ENCODE data around the gene METTL25. TPM values are rescaled to one million over a fixed set of nuclear protein-coding genes. Genes with fewer than 3 reads are reported as not detected.

METTL25 gene
- total and polyA plus RNA-seq, 7 donors, result 2.2 to 14.4 (median 7.0) TPM

- intact Hi-C loops (cut with DNase I), result no loop called here
- 38 to 61% (median 51%) methylated on average over 2 of the region's 2 CpGs for WGBS, 3 donors
These were observed 25.7 kb downstream of the METTL25 start for GRCh38 chr12:82383930-82384552.

DNA sequence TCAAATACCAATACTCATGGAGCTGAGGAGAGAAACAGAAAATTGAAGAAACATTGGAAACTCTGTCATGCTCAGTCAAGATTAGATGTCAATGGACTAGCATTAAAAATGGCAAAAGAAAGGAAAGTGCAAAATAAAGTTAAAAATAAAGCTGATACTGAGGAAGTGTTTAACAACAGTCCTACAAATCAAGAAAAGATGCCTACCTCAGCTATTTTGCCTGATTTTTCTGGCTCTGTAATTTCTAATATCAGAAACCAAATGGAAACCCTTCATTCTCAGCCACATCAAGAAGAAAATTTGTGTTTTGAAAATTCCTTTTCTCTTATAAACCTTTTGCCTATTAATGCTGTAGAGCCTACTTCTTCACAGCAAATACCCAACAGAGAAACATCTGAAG lies 40.5 kb downstream of the METTL25 start:
- Histone ChIP-seq H3K27me3 (ENCODE audit: insufficient read depth in 3 of 3, low read length in 2 of 3) (no peaks in the 10 kb centered on the region), H3K36me3 (ENCODE audit: insufficient read depth in 1 of 2, low read depth in 1 of 2) (peaks cover 0 to 27% of the 10 kb centered on the region in 2 donors), H3K27ac (no peak overlapping the region), H3K4me3 (no peak overlapping the region), H3K4me1 (peaks cover 8% of the 10 kb centered on the region), H3K9me3 (peaks cover 5% of the 10 kb centered on the region)
- intact Hi-C loops (cut with DNase I), result no loop called here
- ATAC-seq, result no peak
- no peak for DNase-seq
- TF ChIP-seq CTCF (IDR thresholded peaks at IDR 0.05), result no peak

More at GRCh38 chr12:82383930-82384552, 25.7 kb downstream of the METTL25 start:
- no peak overlapping the region for H3K4me3 ChIP-seq
- no peaks in the 10 kb centered on the region for H3K27me3 ChIP-seq (ENCODE audit: insufficient read depth in 3 of 3, low read length in 2 of 3)
- DNase-seq, result no peak
- no peak for ATAC-seq
- peaks cover 4 to 24% of the 10 kb centered on the region in 2 donors for H3K36me3 ChIP-seq (ENCODE audit: insufficient read depth in 1 of 2, low read depth in 1 of 2)
- peak; percentile 39 for TF ChIP-seq CTCF (IDR thresholded peaks at IDR 0.05)
- peaks cover 3% of the 10 kb centered on the region for H3K4me1 ChIP-seq
- H3K27ac ChIP-seq, result no peak overlapping the region
- H3K9me3 ChIP-seq, result no peaks in the 10 kb centered on the region

- intact Hi-C loops (cut with DNase I), result no loop called here
- 57 to 64% (median 61%) methylated on average over 2 of the region's 2 CpGs for WGBS, 3 donors
These were observed 42.5 kb downstream of the METTL25 start for GRCh38 chr12:82400819-82401218.

DNA sequence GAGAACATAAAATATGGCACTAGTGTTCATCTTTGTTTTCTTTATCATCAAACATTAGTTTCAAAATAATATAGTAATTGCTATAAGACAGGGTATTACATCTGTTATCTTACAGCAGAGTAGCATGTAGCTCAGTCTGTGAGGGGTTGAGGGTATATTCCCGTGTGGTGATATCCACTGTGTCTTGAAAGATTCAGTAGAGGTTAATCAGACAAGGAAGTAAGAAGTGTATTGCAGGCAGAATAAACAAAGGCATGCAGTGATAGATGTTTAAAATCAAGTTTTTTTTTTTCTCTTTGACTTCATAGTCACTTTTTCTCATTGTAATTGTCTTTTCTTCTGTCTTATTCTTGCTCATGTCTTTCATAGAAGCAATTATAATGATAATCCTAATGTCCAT lies 48.3 kb downstream of the METTL25 start:
- no peak for DNase-seq
- H3K27ac ChIP-seq, result no peak overlapping the region

More at GRCh38 chr12:82400819-82401218, 42.5 kb downstream of the METTL25 start:
- DNase-seq (no peak), ATAC-seq (no peak)
- Histone ChIP-seq H3K27ac (no peak overlapping the region), H3K4me3 (no peak overlapping the region), H3K27me3 (ENCODE audit: insufficient read depth in 3 of 3, low read length in 2 of 3) (no peaks in the 10 kb centered on the region), H3K36me3 (ENCODE audit: insufficient read depth in 1 of 2, low read depth in 1 of 2) (peaks cover 0 to 19% of the 10 kb centered on the region in 2 donors), H3K4me1 (peaks cover 8% of the 10 kb centered on the region), H3K9me3 (peaks cover 5% of the 10 kb centered on the region)
- TF ChIP-seq CTCF (IDR thresholded peaks at IDR 0.05), result no peak

More for the DNA sequence above, 48.3 kb downstream of the METTL25 start:
- Histone ChIP-seq H3K4me1 (no peaks in the 10 kb centered on the region), H3K36me3 (ENCODE audit: insufficient read depth in 1 of 2, low read depth in 1 of 2) (peaks cover 0 to 23% of the 10 kb centered on the region in 2 donors), H3K27me3 (ENCODE audit: insufficient read depth in 3 of 3, low read length in 2 of 3) (no peaks in the 10 kb centered on the region), H3K9me3 (no peaks in the 10 kb centered on the region), H3K4me3 (no peak overlapping the region)
- WGBS, 3 donors, result 86 to 94% (median 87%) methylated on average over 1 of the region's 1 CpG
- no peak for TF ChIP-seq CTCF (IDR thresholded peaks at IDR 0.05)
- ATAC-seq, result no peak
- intact Hi-C loops (cut with DNase I), result no loop called here
